Measurements from ENCODE around the gene LRMDA.

GRCh38 chr10:76523246-76523645 is 1091.8 kb downstream of the LRMDA start:
- TF ChIP-seq POLR2A (IDR thresholded peaks at IDR 0.05) (no peak), CTCF (IDR thresholded peaks at IDR 0.05) (no peak), EP300 (IDR thresholded peaks at IDR 0.05) (no peak)

Data from tibial nerve (tissue), 4 donors.